GM18873 (cell line): ENCODE data around the gene TRIP6.

Source experiments
- ATAC-seq: cut with Tn5 transposase; IDR thresholded peaks from one replicate; pipeline ENCODE4 v1.9.1; 2021; ENCODE audit warnings: mild to moderate bottlenecking, moderate library complexity, moderate number of reproducible peaks; ENCODE audit not compliant: unreplicated experiment, low FRiP score

TRIP6 gene

GRCh38 chr7:100888291-100888987 lies 21.3 kb downstream of the TRIP6 start:
- ATAC-seq: no peak

DNA sequence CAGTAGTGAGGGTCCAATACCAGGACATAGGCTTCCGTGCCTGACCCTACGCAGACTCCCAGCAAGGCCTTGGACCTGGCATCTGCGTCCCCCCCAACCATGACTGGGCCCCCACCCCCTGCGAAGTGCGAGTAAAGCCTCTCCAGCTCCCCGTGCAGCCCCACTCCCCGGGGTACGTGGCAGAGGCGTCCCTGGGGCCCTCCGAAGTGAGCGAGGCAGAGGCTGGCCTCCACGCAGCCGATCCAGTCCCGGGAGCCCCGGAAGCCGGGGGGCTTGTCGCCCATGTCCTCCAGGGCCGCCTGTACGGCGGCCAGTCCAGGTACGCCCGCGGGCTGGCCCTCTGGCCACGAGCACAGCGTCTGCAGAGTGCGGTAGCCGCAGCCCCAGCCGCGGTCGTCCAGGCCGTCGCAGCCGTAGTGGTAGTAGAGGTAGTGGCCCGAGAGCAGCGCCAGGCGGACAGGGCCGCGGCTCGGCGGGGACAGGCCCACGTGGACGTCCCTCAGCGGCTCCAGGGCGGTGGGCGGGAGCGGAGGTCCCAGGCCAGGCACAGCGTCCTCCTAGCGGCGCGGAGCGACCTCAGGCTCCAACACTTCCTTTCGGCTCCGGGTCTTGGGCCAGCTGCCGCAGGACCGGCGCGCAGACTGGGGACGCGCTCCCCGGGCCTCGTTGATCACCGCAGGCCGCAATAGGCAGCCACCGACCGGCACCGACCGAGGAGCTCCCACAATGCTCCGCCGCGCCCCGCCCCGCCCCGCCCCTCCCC lies 22.0 kb downstream of the TRIP6 start, which contains the start of gene UFSP1:
Gene UFSP1 (minus strand): TSS at position 728 of the 763 bp plus-strand sequence. CDS start 444 bp downstream, at position 284.
- peak; percentile 10 for ATAC-seq

- ATAC-seq: no peak
These were observed 23.7 kb downstream of the TRIP6 start for GRCh38 chr7:100890653-100891567.

- ATAC-seq: no peak
These were observed 24.5 kb downstream of the TRIP6 start for GRCh38 chr7:100891568-100892247.

DNA sequence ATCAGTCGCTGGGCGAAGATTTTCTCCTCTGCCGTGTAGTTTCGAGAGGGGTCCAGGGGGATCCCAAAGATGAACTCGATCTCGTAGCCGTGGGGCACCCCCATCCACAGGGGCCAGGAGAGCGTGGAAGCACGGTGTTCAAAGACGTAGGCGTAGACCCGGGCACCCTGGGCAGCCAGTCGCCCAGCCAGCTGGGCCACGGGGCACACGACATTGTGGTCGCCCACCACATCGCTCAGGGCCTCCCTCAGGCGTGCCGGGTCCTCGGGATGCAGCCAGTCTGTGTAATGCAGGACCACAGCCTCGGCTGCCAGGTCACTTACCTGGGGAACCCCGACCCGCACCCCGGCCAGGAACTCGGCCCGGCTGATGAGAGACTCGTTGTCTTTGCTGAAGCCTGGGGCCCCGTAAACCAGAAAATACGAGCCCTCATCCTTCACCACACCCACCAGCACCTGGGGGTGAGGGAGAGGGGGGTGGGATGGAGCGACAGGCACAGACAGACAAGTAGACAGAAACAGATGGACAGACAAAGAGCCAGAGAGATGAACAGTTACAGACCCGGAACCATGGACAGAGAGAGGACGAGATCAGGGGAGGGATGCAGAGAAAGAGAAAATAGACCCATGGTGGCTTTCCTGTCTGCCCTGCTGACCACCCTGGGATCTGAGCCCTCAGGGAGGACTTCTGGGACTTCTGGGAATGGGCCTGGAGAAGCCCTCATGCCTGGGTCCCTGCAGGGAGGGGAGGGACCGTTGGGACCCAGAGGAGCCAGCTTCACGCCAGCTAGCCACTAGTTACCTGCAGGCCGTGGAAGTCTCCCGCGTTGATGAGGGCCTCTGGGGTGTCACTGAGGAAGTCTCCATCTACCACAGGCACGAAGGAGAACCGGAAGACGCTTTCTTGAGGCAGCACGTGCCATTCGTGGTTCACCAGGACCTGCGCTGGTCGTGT lies 25.5 kb downstream of the TRIP6 start:
- ATAC-seq: no peak

GRCh38 chr7:100893318-100893895 lies 26.2 kb downstream of the TRIP6 start:
- no peak for ATAC-seq

DNA sequence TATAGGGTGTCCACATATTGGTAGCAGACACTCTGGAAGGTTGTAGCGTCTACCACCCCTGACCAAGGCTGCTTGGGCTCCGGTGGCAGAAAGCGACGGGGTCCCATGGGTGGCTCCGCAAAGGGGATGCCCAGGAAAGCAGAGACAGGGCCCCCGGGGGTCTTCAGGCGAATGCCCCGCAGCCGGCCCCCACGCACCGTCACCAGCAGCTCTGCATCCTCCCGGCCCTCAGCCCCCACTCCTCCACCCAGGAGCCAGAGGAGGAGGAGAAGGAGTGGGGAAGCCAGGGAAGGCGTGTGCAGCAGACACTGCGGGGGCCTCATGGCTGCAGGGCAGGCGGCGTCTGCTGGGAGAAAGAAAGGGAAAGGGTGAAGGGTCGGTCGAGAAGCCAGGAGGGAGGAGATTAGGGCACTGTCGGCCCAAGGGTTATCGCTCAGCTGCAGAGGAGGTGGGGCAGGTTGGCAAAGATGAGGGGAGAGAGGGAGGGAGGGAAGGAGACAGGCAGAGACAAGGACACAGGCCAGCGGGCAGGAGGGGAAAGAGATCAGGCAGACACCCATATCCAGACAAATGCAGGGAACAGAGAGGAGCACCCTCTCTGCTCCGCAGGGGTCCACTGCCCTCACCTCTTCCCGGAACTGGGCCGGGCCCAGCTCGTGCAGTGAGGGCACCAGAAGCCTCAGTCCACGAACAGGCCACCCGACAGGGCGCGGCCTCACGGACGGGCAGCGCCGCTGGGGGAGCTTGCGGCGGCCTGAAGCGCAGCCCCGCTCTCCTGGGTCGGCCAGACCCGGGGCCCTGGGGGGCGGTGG lies 26.9 kb downstream of the TRIP6 start:
- ATAC-seq: no peak

DNA sequence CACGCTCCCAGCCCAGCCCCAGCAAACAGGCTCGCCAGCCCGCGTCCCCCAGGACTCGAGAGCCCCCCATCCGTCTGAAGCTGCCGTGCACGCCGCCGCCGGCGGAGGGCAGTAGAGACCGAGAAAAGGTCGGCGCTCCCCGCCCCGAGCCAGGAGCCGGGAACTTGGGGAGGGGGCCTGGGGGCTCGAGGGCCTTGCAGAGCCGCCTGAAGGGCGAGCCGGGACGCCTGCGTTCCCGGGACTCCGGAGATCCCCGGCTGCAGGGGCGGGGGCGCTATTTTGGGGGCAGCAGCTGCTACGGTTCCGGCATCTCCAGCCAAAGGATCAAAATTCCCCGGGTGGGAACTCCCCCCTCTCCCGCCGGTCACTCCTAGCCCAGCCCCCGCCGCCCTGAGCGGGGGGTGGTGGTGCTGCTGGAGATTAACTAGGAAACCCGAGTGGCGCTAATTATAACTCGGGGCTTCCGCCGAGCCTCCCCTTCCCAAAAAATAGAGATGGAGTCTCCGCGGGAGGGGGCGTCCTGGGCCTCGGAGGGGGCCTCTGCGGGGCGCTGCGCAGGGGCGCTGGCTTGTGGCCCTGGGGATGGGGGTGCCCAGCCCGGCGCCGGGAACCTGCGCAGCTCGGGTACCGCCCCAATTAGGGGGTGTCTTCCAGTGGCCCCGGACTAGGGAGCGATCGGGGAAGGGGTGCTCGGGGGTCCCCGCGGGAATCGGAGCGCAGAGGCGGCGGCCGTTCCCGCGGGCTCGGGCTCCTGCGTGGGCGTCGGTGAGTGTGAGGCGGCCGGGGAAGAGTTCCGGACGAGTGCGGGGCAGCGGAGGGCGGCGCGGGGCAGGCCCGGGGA lies 27.9 kb downstream of the TRIP6 start:
- ATAC-seq: no peak

DNA sequence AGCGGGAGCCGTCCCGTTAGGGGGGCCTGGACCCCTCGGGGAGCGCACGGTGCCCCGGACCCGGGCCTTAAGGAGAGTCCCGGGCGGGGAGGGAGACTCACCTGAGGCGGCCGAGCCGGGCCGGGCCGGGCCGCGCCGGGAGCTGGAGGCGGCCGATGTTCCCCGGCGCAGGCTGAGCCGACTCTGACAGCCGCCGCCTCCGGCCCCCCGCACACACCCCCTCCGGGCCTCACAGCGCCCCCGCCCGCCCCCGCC lies 28.4 kb downstream of the TRIP6 start, which contains the start of gene ACHE:
Gene ACHE (minus strand): TSS at position 188 of the 255 bp plus-strand sequence. CDS start 1,656 bp downstream, outside the sequence.
- ATAC-seq: no peak

DNA sequence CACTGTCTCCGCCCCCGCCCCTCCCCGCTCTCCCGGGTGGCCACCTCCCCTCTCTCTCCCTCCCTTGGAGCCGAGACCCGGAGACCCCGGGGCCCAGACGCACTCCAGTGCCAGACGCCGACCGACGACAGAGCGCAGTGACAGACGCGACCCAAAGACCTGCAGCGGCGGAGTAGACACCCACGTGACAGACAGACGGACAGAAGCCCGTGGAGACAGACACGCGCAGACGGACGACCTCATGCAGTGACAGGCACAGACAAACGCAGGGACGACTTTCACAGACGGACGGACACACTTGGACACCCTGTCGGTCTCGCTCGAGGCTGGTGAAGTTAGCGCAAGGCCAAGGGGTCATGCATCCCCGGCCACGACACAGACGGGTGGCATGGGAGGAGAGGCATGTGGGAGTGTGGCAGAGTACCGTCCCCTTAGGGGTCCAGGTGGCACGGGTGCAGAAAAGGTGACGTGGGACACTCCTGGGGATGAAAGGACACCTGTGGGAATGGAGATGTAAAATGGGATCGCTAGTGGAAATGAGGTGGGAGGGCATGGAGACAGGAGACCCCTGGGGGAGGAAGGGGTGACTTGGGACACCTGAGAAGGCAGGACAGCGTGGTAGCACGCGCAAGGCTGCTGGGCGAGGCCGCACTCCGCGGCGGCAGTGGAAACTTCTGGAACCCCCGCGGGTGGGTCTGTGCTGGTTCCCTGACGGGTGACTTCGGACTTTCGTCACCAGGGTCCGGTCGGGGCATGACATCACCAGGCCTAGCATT lies 29.0 kb downstream of the TRIP6 start:
- no peak for ATAC-seq

- no peak for ATAC-seq
These were observed 29.8 kb downstream of the TRIP6 start for GRCh38 chr7:100896732-100897608.

DNA sequence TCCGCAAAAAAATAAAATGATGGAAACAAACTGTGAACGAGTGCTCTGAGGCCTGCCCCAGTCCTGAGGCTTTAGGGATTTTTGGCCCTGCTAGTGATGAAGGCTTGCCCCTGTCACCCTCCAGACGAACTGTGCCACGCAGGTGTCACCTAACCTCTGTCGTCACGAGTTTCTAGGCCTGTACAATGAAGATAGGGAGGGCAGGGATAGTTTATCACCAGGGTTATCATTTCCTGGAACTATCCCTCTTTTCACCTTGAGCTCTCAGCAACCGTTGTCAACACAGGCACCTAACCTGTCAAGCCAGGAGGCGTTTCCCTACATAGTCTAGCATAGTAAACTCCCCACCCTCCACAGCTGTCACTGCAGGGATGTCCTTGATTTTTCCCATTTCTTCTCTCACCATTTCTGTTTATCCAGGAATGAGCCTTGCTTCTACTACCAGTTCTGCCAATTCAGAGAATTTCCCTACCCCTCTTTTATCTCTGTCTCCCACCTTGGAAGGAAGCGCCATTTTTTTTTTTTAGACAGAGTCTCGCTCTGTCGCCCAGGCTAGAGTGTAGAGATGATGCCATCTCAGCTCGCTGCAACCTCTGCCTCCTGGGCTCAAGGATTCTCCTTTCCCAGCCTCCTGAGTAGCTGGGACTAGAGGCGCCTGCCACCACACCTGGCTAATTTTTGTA lies 30.7 kb downstream of the TRIP6 start:
- ATAC-seq: no peak

DNA sequence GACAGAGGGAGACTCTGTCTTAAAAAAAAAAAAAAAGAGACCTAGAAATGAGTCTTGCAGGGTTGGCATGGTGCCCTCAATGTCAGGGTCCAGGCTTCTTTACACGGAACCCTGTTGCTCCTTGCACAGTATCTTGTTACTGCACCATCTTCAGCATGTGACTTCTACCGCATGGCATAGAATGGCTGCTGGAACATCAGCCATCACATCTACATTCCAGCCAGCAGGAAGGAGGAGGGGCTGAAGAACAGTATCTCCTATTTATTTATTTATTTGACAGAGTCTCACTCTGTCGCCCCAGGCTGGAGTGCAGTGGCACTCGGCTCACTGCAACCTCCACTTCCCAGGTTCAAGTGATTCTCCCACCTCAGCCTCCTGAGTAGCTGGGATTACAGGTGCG lies 32.2 kb downstream of the TRIP6 start:
- ATAC-seq: no peak

DNA sequence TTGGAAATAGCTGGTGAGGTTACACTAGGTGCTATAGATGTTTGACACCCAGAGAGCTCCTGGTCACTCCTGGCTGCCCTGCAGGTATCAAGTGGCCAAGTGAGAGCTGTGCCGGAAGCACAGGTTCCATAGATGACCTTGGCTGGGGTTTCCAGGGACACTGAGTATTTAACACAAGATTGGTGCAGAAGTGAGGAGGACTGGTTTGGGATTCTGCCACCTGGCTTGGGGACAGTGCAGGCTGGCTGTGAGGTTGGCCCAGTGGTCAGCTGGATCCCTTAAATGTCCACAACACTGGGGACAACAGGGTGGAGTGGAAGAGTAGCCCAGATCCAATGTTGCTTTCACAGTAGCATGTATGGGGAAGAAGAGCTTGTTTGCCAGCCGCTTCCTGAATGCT lies 33.8 kb downstream of the TRIP6 start:
- ATAC-seq: no peak

DNA sequence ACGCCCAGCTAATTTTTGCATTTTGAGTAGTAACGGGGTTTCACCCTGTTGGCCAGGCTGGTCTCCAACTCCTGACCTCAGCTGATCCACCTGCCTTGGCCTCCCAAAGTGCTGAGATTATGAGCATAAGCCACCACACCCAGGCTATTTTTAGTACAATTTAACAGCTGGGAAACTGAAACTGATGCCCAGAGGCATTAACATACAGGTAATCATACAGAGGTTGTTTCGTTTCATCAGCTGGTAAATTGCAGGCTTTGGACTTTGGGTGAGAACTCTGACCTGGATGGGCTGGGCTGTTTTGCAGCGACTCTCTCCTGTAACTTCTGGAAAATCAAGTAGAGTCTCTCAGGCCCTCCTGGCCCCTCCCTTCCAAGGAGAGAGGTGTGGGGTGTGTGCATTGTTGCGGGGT lies 34.7 kb downstream of the TRIP6 start:
- no peak for ATAC-seq
